OCI-LY7 (cell line): ENCODE measurements around the gene GPR15. TPM values are rescaled to one million over a fixed set of nuclear protein-coding genes. Genes with fewer than 3 reads are reported as not detected.

Source experiments
- BruUV-seq: library from RNA; stranded (reverse); fragments of 400-500 nt; replicated peaks from 2 replicates; lab custom pipeline; 2021; lab: Mats Ljungman, UMichigan
- CTCF ChIA-PET: fragments of 300-600 bp; sonication (Branson Sonifier 250); formaldehyde crosslinking; loops from one replicate; lab custom pipeline; 2022; ENCODE audit warnings: antibody characterized with exemption; ENCODE audit not compliant: unreplicated experiment; lab: Charles Lee
- POLR2A ChIA-PET: fragments of 300-600 bp; sonication (Branson Sonifier 250); formaldehyde crosslinking; loops from one replicate; lab custom pipeline; 2022; ENCODE audit warnings: antibody characterized with exemption; lab: Charles Lee
- DNase-seq: peaks from one replicate; pipeline ENCODE4 v3.0.0-alpha.2; 2015; ENCODE audit warnings: low spot score
- H2AFZ ChIP-seq: fragments of 200-600 bp; sonication (generic), shearing (Covaris generic); 2 replicates; pipeline ENCODE4 v1.6.1; 2014; ENCODE audit warnings: mild to moderate bottlenecking, antibody characterized with exemption, low read length, moderate library complexity
- H3K27ac ChIP-seq: fragments of 200-600 bp; sonication (generic); 2 replicates; pipeline ENCODE4 v1.5.1; 2014; ENCODE audit warnings: mixed run types, low read depth, mild to moderate bottlenecking, moderate library complexity, low read length, inconsistent platforms; ENCODE audit not compliant: poor library complexity, severe bottlenecking
- H3K36me3 ChIP-seq: fragments of 200-600 bp; sonication (generic); 2 replicates; pipeline ENCODE4 v1.6.1; 2014; ENCODE audit warnings: mild to moderate bottlenecking, antibody characterized with exemption, low read length, moderate library complexity, mixed read lengths; ENCODE audit not compliant: insufficient read depth
- H3K4me1 ChIP-seq: fragments of 200-600 bp; sonication (generic); 2 replicates; pipeline ENCODE4 v1.5.1; 2014; ENCODE audit warnings: mild to moderate bottlenecking, low read length; ENCODE audit not compliant: insufficient read depth, poor library complexity, severe bottlenecking
- H3K4me2 ChIP-seq: fragments of 200-600 bp; sonication (generic); 2 replicates; pipeline ENCODE4 v1.6.1; 2014; ENCODE audit warnings: mild to moderate bottlenecking, low read length
- H3K4me3 ChIP-seq: fragments of 200-600 bp; sonication (generic); 2 replicates; pipeline ENCODE4 v1.5.1; 2014; ENCODE audit warnings: mild to moderate bottlenecking, low read depth, low read length; ENCODE audit not compliant: poor library complexity, severe bottlenecking
- H3K79me2 ChIP-seq: fragments of 200-600 bp; sonication (generic); 2 replicates; pipeline ENCODE4 v1.6.1; 2016; ENCODE audit warnings: low read depth, mild to moderate bottlenecking, low read length, moderate library complexity, mixed read lengths; ENCODE audit not compliant: insufficient read depth
- H3K9me2 ChIP-seq: fragments of 200-600 bp; sonication (generic); 2 replicates; pipeline ENCODE4 v1.6.1; 2016; ENCODE audit warnings: mild to moderate bottlenecking, low read length, mixed read lengths; ENCODE audit not compliant: insufficient read depth
- H3K9me3 ChIP-seq: fragments of 200-600 bp; sonication (generic); 2 replicates; pipeline ENCODE4 v1.6.1; 2014; ENCODE audit warnings: mild to moderate bottlenecking, mixed run types, low read length, mixed read lengths
- H4K20me1 ChIP-seq: fragments of 200-600 bp; sonication (generic); 2 replicates; pipeline ENCODE4 v1.6.1; 2014; ENCODE audit warnings: mild to moderate bottlenecking, antibody characterized with exemption, low read length, moderate library complexity, mixed read lengths; ENCODE audit not compliant: insufficient read depth
- CTCF ChIP-seq: fragments of 200-600 bp; sonication (generic); conservative IDR thresholded peaks from 2 replicates; pipeline ENCODE4 v1.5.1; 2014; ENCODE audit warnings: mild to moderate bottlenecking, antibody characterized with exemption, low read length, moderate library complexity, mixed read lengths
- EZH2phosphoT487 ChIP-seq: fragments of 200-600 bp; sonication (generic); IDR thresholded peaks from 2 replicates; pipeline ENCODE4 v1.6.1; 2018; ENCODE audit warnings: low read depth, borderline replicate concordance, mild to moderate bottlenecking, mixed run types, antibody characterized with exemption, low read length, moderate library complexity, mixed read lengths
- intact Hi-C: fragments of 100-400 bp; cut with micrococcal nuclease; formaldehyde crosslinking; loops from one replicate; pipeline ENCODE4 v1.10.0; 2022; ENCODE audit not compliant: unreplicated experiment
- total RNA-seq, 2 experiments: library from RNA; depleted of rRNA in 1 of 2; stranded (reverse); fragments of >200 nt in 1 of 2; shearing (Covaris generic) in 1 of 2; gene quantifications; 2 replicates each; pipeline ENCODE4 v1.2.3, GENCODE V29; 2014 to 2022

Gene GPR15
- total RNA-seq, 2 experiments from 2014 or later, result 29.8 to 32.0 TPM

- H3K27ac ChIP-seq, result no peak overlapping the region
- H3K36me3 ChIP-seq, result peaks cover 6% of the 10 kb centered on the region; the same call in 1 of the 2 replicates
- peaks cover 11% of the 10 kb centered on the region for H3K4me1 ChIP-seq
- POLR2A ChIA-PET, result interaction anchor here (1.0 to 1.5 kb wide), 2 partner anchors 14 to 116 kb away, joined by 3 read pairs; no protein-coding TSS in a partner anchor
- no peaks in the 10 kb centered on the region for H3K9me3 ChIP-seq
- no peaks in the 10 kb centered on the region for H3K9me2 ChIP-seq
- no peaks in the 10 kb centered on the region for H4K20me1 ChIP-seq
- BruUV-seq, result no TSS peak
- no peak overlapping the region for H3K4me2 ChIP-seq
- H2AFZ ChIP-seq, result no peak overlapping the region
- no peaks in the 10 kb centered on the region for H3K79me2 ChIP-seq
- intact Hi-C loops, result no loop called here
- H3K4me3 ChIP-seq, result no peak overlapping the region
- no peak for TF ChIP-seq CTCF
- no peak for TF ChIP-seq EZH2phosphoT487
- CTCF ChIA-PET, result no interaction called here
- no peak for DNase-seq
Measured at GRCh38 chr3:98577178-98577895, 45.6 kb downstream of the GPR15 start.

DNA sequence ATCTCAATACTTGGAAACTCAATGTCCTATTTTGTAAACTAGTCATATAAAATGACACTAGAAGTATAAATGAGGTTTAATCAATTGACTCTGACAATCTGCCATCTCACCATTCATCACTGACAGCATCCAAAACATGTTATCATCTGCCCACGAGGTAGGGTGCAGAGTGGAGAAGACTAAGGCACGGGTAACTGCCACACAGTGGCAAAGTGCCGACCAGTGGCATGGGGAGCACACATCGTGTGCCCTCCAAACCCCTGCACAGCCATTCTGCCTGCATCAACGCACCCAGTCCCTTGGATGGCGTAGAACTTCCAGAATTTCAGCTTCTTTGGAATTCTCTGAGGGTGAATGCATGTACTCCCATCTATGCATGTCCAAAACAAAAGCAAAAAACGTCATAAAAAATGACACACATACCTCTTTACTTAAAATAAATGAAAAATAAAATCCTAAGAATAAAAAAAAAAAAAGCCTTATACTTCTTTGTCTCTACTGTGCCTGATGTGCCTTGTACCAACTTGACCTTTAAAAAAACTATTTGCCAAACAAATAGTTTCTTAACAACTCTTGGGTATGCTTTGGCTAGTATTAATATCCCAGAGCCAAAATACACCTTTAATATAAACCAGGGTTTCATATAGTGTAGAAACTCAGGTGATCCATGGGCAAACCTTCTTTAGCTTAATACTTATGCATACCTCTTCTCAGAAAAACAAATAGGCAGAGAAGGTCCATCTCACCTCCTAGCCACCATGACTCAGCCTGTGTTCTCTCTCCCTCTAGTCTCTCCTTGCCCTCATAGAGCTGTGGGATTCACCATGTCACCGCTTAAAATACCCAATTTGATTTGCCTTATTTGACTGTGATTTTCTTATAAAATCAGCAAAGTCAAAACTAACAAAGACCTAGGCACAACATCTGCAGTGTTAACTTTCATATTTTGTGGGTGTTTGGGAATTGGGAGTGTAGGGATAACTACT, 48.9 kb downstream of the GPR15 start:
- Histone ChIP-seq H3K36me3 (peaks cover 6% of the 10 kb centered on the region; the same call in 1 of the 2 replicates), H4K20me1 (no peaks in the 10 kb centered on the region), H2AFZ (no peak overlapping the region), H3K4me1 (no peaks in the 10 kb centered on the region), H3K9me2 (no peaks in the 10 kb centered on the region), H3K4me3 (no peak overlapping the region), H3K4me2 (no peak overlapping the region), H3K9me3 (no peaks in the 10 kb centered on the region), H3K27ac (no peak overlapping the region), H3K79me2 (no peaks in the 10 kb centered on the region)
- CTCF ChIA-PET, result no interaction called here
- BruUV-seq, result no TSS peak
- POLR2A ChIA-PET, result interaction anchor here (1.0 kb wide), 1 partner anchor 12 kb away, joined by 4 read pairs; no protein-coding TSS in a partner anchor
- DNase-seq, result no peak
- intact Hi-C loops, result loop anchor here (5.0 kb wide), 1 partner anchor 548 kb away; no protein-coding TSS in a partner anchor
- TF ChIP-seq CTCF, result no peak
- TF ChIP-seq EZH2phosphoT487, result no peak
